Measurements from ENCODE around the gene NRROS. TPM values are rescaled to one million over a fixed set of nuclear protein-coding genes. Genes with fewer than 3 reads are reported as not detected.

The NRROS gene
- total and polyA plus RNA-seq, 5 donors from 2014 or later = 2.5 to 18.3 (median 4.3) TPM

- Mint-ChIP-seq H3K4me3 (peak overlapping the region; percentile 88 to 94 (median 92)), H3K27ac (peak overlapping the region; percentile 43 to 93 (median 90)), H3K4me1 (peaks cover 28 to 94% (median 63%) of the 10 kb centered on the region in 4 donors), H3K36me3 (peaks cover 18% of the 10 kb centered on the region), H3K9me3 (no peaks in the 10 kb centered on the region), H3K27me3 (no peaks in the 10 kb centered on the region)
- Histone ChIP-seq H3K4me3 (ENCODE audit: low read depth, low read length) (peak overlapping the region; percentile 95), H3K27ac (ENCODE audit: insufficient read depth, low read length, poor library complexity, severe bottlenecking) (peak overlapping the region; percentile 78), H3K36me3 (ENCODE audit: control insufficient read depth, insufficient read depth, low read length) (peaks cover 20% of the 10 kb centered on the region), H3K27me3 (ENCODE audit: control insufficient read depth, insufficient read depth, low read length) (no peaks in the 10 kb centered on the region), H3K9me3 (ENCODE audit: control insufficient read depth in 2 of 2, low read length in 2 of 2) (no peaks in the 10 kb centered on the region), H3K4me1 (ENCODE audit: control insufficient read depth, insufficient read depth, low read length, poor library complexity, severe bottlenecking) (peaks cover 88% of the 10 kb centered on the region)
- DNase-seq (no peak), ATAC-seq (ENCODE audit: low read depth in 2 of 2) (no peak)
Observed at GRCh38 chr3:196642434-196642833, 2.9 kb downstream of the NRROS start.

- peaks cover 18% of the 10 kb centered on the region for H3K36me3 Mint-ChIP-seq
- no peaks in the 10 kb centered on the region for H3K27me3 Mint-ChIP-seq
- peak; percentile 35 to 37 for ATAC-seq (ENCODE audit: low read depth in 2 of 2)
- Histone ChIP-seq H3K4me3 (ENCODE audit: low read depth, low read length) (peak overlapping the region; percentile 61), H3K27ac (ENCODE audit: insufficient read depth, low read length, poor library complexity, severe bottlenecking) (peak overlapping the region; percentile 78), H3K4me1 (ENCODE audit: control insufficient read depth, insufficient read depth, low read length, poor library complexity, severe bottlenecking) (peaks cover 92% of the 10 kb centered on the region), H3K27me3 (ENCODE audit: control insufficient read depth, insufficient read depth, low read length) (no peaks in the 10 kb centered on the region), H3K9me3 (ENCODE audit: control insufficient read depth in 2 of 2, low read length in 2 of 2) (no peaks in the 10 kb centered on the region), H3K36me3 (ENCODE audit: control insufficient read depth, insufficient read depth, low read length) (peaks cover 20% of the 10 kb centered on the region)
- no peaks in the 10 kb centered on the region for H3K9me3 Mint-ChIP-seq
- H3K27ac Mint-ChIP-seq = peak overlapping the region; percentile 86 to 93 (median 90)
- H3K4me1 Mint-ChIP-seq = peaks cover 25 to 94% (median 62%) of the 10 kb centered on the region in 4 donors
- DNase-seq = peak in 1 of 3 donors; percentile 25
- peak overlapping the region; percentile 88 to 94 (median 92) for H3K4me3 Mint-ChIP-seq
Observed at GRCh38 chr3:196643201-196643749, 3.8 kb downstream of the NRROS start.

GRCh38 chr3:196643761-196644160, 4.3 kb downstream of the NRROS start:
- Histone ChIP-seq H3K27ac (ENCODE audit: insufficient read depth, low read length, poor library complexity, severe bottlenecking) (peak overlapping the region; percentile 78), H3K4me1 (ENCODE audit: control insufficient read depth, insufficient read depth, low read length, poor library complexity, severe bottlenecking) (peaks cover 89% of the 10 kb centered on the region), H3K9me3 (ENCODE audit: control insufficient read depth in 2 of 2, low read length in 2 of 2) (no peaks in the 10 kb centered on the region), H3K36me3 (ENCODE audit: control insufficient read depth, insufficient read depth, low read length) (peaks cover 20% of the 10 kb centered on the region), H3K27me3 (ENCODE audit: control insufficient read depth, insufficient read depth, low read length) (no peaks in the 10 kb centered on the region), H3K4me3 (ENCODE audit: low read depth, low read length) (no peak overlapping the region)
- no peaks in the 10 kb centered on the region for H3K27me3 Mint-ChIP-seq
- DNase-seq (no peak), ATAC-seq (ENCODE audit: low read depth in 2 of 2) (no peak)
- peak overlapping the region; percentile 86 to 93 (median 88) for H3K27ac Mint-ChIP-seq
- peaks cover 25 to 94% (median 63%) of the 10 kb centered on the region in 4 donors for H3K4me1 Mint-ChIP-seq
- no peaks in the 10 kb centered on the region for H3K9me3 Mint-ChIP-seq
- H3K36me3 Mint-ChIP-seq = peaks cover 18% of the 10 kb centered on the region
- peak overlapping the region; percentile 48 to 73 (median 72) for H3K4me3 Mint-ChIP-seq

DNA sequence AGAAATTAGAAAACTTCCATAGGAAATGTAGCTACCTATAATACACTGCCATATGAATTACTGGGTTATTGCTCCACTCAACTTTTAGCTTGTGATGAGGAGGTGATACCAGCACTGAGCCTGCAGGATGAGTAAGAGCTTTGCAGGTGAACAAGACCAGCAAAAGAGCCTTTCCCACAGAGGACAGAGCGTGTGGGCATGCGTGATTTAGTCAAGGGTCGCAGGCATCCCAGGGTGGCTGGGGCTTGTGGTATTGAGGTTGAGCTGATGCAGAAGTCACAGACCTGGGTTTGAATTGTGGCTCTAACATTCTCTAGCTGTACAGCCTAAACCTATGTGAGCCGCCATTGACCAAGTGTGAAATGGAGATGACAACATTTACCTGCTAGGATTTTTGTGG, 5.6 kb downstream of the NRROS start:
- ATAC-seq (ENCODE audit: low read depth in 2 of 2) = no peak
- Histone ChIP-seq H3K27me3 (ENCODE audit: control insufficient read depth, insufficient read depth, low read length) (no peaks in the 10 kb centered on the region), H3K4me1 (ENCODE audit: control insufficient read depth, insufficient read depth, low read length, poor library complexity, severe bottlenecking) (peaks cover 85% of the 10 kb centered on the region), H3K27ac (ENCODE audit: insufficient read depth, low read length, poor library complexity, severe bottlenecking) (peak overlapping the region; percentile 35), H3K4me3 (ENCODE audit: low read depth, low read length) (peak overlapping the region; percentile 31), H3K36me3 (ENCODE audit: control insufficient read depth, insufficient read depth, low read length) (peaks cover 20% of the 10 kb centered on the region), H3K9me3 (ENCODE audit: control insufficient read depth in 2 of 2, low read length in 2 of 2) (no peaks in the 10 kb centered on the region)
- DNase-seq = no peak
- Mint-ChIP-seq H3K9me3 (no peaks in the 10 kb centered on the region), H3K27ac (peak overlapping the region; percentile 69 to 93 (median 88)), H3K27me3 (no peaks in the 10 kb centered on the region), H3K36me3 (peaks cover 18% of the 10 kb centered on the region), H3K4me3 (peak overlapping the region; percentile 64 to 88 (median 76)), H3K4me1 (peaks cover 25 to 93% (median 61%) of the 10 kb centered on the region in 4 donors)

- H3K4me1 Mint-ChIP-seq = peaks cover 26 to 92% (median 60%) of the 10 kb centered on the region in 4 donors
- H3K36me3 ChIP-seq (ENCODE audit: control insufficient read depth, insufficient read depth, low read length) = peaks cover 26% of the 10 kb centered on the region
- peak overlapping the region; percentile 51 to 93 (median 85) for H3K27ac Mint-ChIP-seq
- H3K27me3 ChIP-seq (ENCODE audit: control insufficient read depth, insufficient read depth, low read length) = no peaks in the 10 kb centered on the region
- no peak overlapping the region for H3K4me3 ChIP-seq (ENCODE audit: low read depth, low read length)
- DNase-seq (no peak), ATAC-seq (ENCODE audit: low read depth in 2 of 2) (no peak)
- H3K9me3 Mint-ChIP-seq = no peaks in the 10 kb centered on the region
- peak overlapping the region in 3 of 4 donors; percentile 48 to 94 (median 73) for H3K4me3 Mint-ChIP-seq
- H3K27me3 Mint-ChIP-seq = no peaks in the 10 kb centered on the region
- peaks cover 82% of the 10 kb centered on the region for H3K4me1 ChIP-seq (ENCODE audit: control insufficient read depth, insufficient read depth, low read length, poor library complexity, severe bottlenecking)
- peaks cover 18% of the 10 kb centered on the region for H3K36me3 Mint-ChIP-seq
- no peaks in the 10 kb centered on the region for H3K9me3 ChIP-seq (ENCODE audit: control insufficient read depth in 2 of 2, low read length in 2 of 2)
- H3K27ac ChIP-seq (ENCODE audit: insufficient read depth, low read length, poor library complexity, severe bottlenecking) = no peak overlapping the region
Observed at GRCh38 chr3:196645897-196646665, 6.6 kb downstream of the NRROS start.

- Mint-ChIP-seq H3K27ac (peak overlapping the region; percentile 33 to 92 (median 52)), H3K4me1 (peaks cover 26 to 92% (median 59%) of the 10 kb centered on the region in 4 donors), H3K36me3 (peaks cover 14% of the 10 kb centered on the region), H3K9me3 (no peaks in the 10 kb centered on the region), H3K27me3 (no peaks in the 10 kb centered on the region), H3K4me3 (peak overlapping the region in 1 of 4 donors; percentile 63)
- no peaks in the 10 kb centered on the region for H3K9me3 ChIP-seq (ENCODE audit: control insufficient read depth in 2 of 2, low read length in 2 of 2)
- H3K4me3 ChIP-seq (ENCODE audit: low read depth, low read length) = no peak overlapping the region
- peaks cover 79% of the 10 kb centered on the region for H3K4me1 ChIP-seq (ENCODE audit: control insufficient read depth, insufficient read depth, low read length, poor library complexity, severe bottlenecking)
- H3K36me3 ChIP-seq (ENCODE audit: control insufficient read depth, insufficient read depth, low read length) = peaks cover 28% of the 10 kb centered on the region
- H3K27ac ChIP-seq (ENCODE audit: insufficient read depth, low read length, poor library complexity, severe bottlenecking) = peak overlapping the region; percentile 33
- no peak for DNase-seq
- ATAC-seq (ENCODE audit: low read depth in 2 of 2) = no peak
- no peaks in the 10 kb centered on the region for H3K27me3 ChIP-seq (ENCODE audit: control insufficient read depth, insufficient read depth, low read length)
Observed at GRCh38 chr3:196646666-196647216, 7.2 kb downstream of the NRROS start.

DNA sequence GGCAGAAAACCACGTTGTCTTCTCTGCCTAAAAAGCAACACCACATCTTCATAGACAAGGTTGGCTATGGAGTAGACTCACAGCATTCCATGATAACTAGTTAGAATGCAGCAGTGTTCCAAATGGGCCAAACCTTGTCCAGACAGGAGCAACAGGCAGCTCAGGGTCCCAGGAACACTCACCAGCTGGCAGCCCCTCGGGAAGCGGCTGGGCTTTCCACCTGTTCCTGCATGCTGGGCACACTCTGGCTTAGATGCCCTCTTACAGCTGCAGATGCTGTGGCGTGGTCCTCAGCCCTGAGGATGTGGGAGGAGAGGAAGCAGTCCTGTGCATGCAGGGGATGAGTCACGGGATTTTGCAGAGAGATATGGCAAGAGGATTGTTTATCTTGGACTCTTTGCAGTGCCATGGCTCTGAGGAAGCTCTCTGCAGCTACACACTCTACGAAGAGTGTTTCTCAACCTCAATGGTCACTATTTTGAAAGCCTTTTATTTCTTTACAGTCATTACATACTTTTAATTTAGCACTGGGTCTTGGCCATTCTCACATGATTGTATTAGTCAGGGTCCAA, 11.3 kb downstream of the NRROS start:
- Mint-ChIP-seq H3K9me3 (no peaks in the 10 kb centered on the region), H3K27ac (peak overlapping the region; percentile 56 to 98 (median 87)), H3K27me3 (no peaks in the 10 kb centered on the region), H3K4me1 (peaks cover 11 to 65% (median 40%) of the 10 kb centered on the region in 4 donors), H3K4me3 (peak overlapping the region in 2 of 4 donors; percentile 45 to 55), H3K36me3 (peaks cover 11% of the 10 kb centered on the region)
- Histone ChIP-seq H3K36me3 (ENCODE audit: control insufficient read depth, insufficient read depth, low read length) (peaks cover 39% of the 10 kb centered on the region), H3K4me1 (ENCODE audit: control insufficient read depth, insufficient read depth, low read length, poor library complexity, severe bottlenecking) (peaks cover 46% of the 10 kb centered on the region), H3K4me3 (ENCODE audit: low read depth, low read length) (peak overlapping the region; percentile 22), H3K9me3 (ENCODE audit: control insufficient read depth in 2 of 2, low read length in 2 of 2) (no peaks in the 10 kb centered on the region), H3K27ac (ENCODE audit: insufficient read depth, low read length, poor library complexity, severe bottlenecking) (no peak overlapping the region), H3K27me3 (ENCODE audit: control insufficient read depth, insufficient read depth, low read length) (no peaks in the 10 kb centered on the region)
- ATAC-seq (ENCODE audit: low read depth in 2 of 2) (peak; percentile 38 to 42), DNase-seq (no peak)

Measured in CD4-positive, CD25-positive, alpha-beta regulatory T cell (primary cell).